Heart left ventricle (tissue), 16 donors: ENCODE results near the gene LTC4S. TPM values are rescaled to one million over a fixed set of nuclear protein-coding genes. Genes with fewer than 3 reads are reported as not detected.

Source experiments
- ATAC-seq, 4 donors: fragments of 200-7000 bp; cut with Tn5 transposase; one replicate each; pipeline ENCODE4 v1.9.1; 2020 to 2022; ENCODE audit warnings: moderate library complexity in 4 of 4, mild to moderate bottlenecking in 3 of 4, moderate number of reproducible peaks in 1 of 4
- DNase-seq, 5 donors: peaks; one replicate each; pipeline ENCODE4 v3.0.0-alpha.2; 2020
- H3K27ac ChIP-seq, 12 donors: fragments of 200-600 bp; sonication (generic) in 4 of 12; one replicate each; pipeline versions ENCODE4 v1.5.0 to v1.8.0; 2016 to 2022; ENCODE audit warnings: mild to moderate bottlenecking in 2 of 12
- H3K27me3 ChIP-seq, 9 donors: fragments of 200-600 bp; sonication (generic) in 2 of 9; one replicate each; pipeline versions ENCODE4 v1.5.1 to v1.8.0; 2016 to 2022; ENCODE audit warnings: mild to moderate bottlenecking in 3 of 9
- H3K36me3 ChIP-seq, 9 donors: fragments of 200-600 bp; sonication (generic) in 2 of 9; one replicate each; pipeline versions ENCODE4 v1.5.0 to v1.8.0; 2018 to 2022; ENCODE audit warnings: mild to moderate bottlenecking in 2 of 9
- H3K4me1 ChIP-seq, 12 donors: fragments of 200-600 bp; sonication (generic) in 4 of 12; one replicate each; pipeline versions ENCODE4 v1.5.0 to v1.8.0; 2016 to 2022; ENCODE audit warnings: mild to moderate bottlenecking in 3 of 12
- H3K4me3 ChIP-seq, 12 donors: fragments of 200-600 bp; sonication (generic) in 4 of 12; one replicate each; pipeline versions ENCODE4 v1.5.0 to v1.8.0; 2017 to 2022; ENCODE audit warnings: mild to moderate bottlenecking in 9 of 12, moderate library complexity in 4 of 12
- H3K9me3 ChIP-seq, 12 donors: fragments of 200-600 bp; sonication (generic) in 4 of 12; one replicate each; pipeline versions ENCODE4 v1.5.0 to v1.8.0; 2016 to 2022; ENCODE audit warnings: mild to moderate bottlenecking in 1 of 12
- POLR2A ChIP-seq, 2 donors: fragments of 450-650 bp; IDR thresholded peaks; one replicate each; pipeline ENCODE4 v1.6.1; 2017; ENCODE audit warnings: antibody characterized with exemption in 2 of 2, mild to moderate bottlenecking in 2 of 2, moderate library complexity in 2 of 2
- WGBS, 4 donors: extraction: QIAGEN DNeasy Blood & Tissue Kit in 2 of 4; methylation state at CpG; one replicate each; pipeline versions ENCODE4 v1.1.5 to v1.1.7; 2013 to 2018; 5-methylcytosine and 5-hydroxymethylcytosine counted together
- intact Hi-C, 10 donors: fragments of 100-400 bp; cut with DNase I; formaldehyde crosslinking; loops; one replicate each; pipeline versions ENCODE4 v1.11.1 to v1.14.2; 2022
- polyA plus RNA-seq, 2 donors: library from polyadenylated mRNA; stranded (reverse); fragments of 200-250 nt; gene quantifications; one replicate each; pipeline ENCODE4 v1.2.3, GENCODE V29; 2013
- total RNA-seq, 9 donors: library from RNA; depleted of rRNA in 2 of 9; stranded (reverse); fragments of >200 nt in 2 of 9; fragmentation: NEBNext Ultra II Directional in 3 of 9; extraction: Animal tissue kit (Norgen Biotek cat#: 25700) in 3 of 9; gene quantifications; one replicate each; pipeline versions ENCODE4 v1.1.0 to v1.2.4, GENCODE V29; 2016 to 2023
- TF ChIP-seq, protein P1 (sequence below), 12 donors: fragments of 200-600 bp; sonication (generic) in 4 of 12; IDR thresholded peaks; one replicate each; pipeline versions ENCODE4 v1.5.0 to v1.8.0; 2018 to 2022; ENCODE audit warnings: antibody characterized with exemption in 12 of 12, mild to moderate bottlenecking in 5 of 12
- donor health status: ischemic (EF 13 %, LVEDD 7.1; RV severe dilation, severe dysfunction).
- donor health status: healthy with polysubstance abuse.
- donor health status: DM: no; HTN: yes; CAD: no.
- donor health status: DM: no; HTN: no; CAD: no.
- donor health status: ischemic (EF 25% LVEDD 6.9; RV normal size, moderate dysfunction).
- donor health status: ischemic (EF 25% LVEDD 5.7; RV mildly dilated, moderate dysfunction).
- donor health status: healthy.
- donor health status: DM: yes; HTN: yes; CAD: no.
- donor health status: ischemic (EF 35%, LVEDD 5.7; RV mildly dilated, moderate dysfunction).
- donor health status: nonischemic (EF 11% LVEDD 7.7; RV severe dilation, severe dysfunction).
- donor health status: DM: yes; HTN: yes; CAD: no.
- donor health status: PGD.
- donor health status: ischemic (EF 29% LVEDD 5.4; RV normal size, mild dysfunction).
- donor health status: nonischemic (EF 23%, LVEDD 6.1; RV moderate dilation, normal function).

LTC4S gene
- total and polyA plus RNA-seq, 11 donors, result 3.3 to 16.7 (median 9.5) TPM

DNA sequence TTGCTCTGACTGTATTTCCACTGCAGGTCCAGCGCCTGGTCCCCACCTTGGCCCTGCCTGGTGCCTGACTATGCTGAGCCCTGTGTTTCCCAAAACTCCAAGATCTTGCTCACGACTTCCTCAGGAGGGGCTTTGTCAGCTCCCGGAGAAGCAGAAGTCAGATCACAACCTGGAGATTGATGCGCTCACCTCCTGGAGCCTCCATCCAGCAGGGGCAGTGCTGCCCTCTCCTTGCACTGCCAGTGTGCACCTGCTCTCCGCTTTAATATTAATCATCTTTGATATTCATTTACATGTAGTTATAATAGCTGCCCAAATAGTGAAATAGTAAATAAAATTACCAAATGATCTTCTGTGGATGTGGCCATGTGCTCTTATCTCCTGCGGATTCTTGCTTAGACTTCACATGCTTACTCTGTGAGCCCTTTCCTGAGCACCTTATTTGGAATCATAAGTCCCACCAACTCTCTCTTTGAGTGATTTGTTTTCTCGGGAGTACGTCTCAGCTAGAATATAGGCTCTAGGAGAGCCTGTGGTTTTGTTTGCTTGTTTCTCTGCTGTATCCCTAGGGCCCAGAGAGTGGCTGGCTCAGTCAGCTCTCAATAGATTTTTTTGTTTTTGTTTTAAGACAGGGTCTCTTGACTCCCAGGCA lies 43.8 kb upstream of the LTC4S start:
- H3K4me1 ChIP-seq, result peaks cover 0 to 55% (median 21%) of the 10 kb centered on the region in 12 donors
- no peak overlapping the region for H3K4me3 ChIP-seq
- intact Hi-C loops, result no loop called here

DNA sequence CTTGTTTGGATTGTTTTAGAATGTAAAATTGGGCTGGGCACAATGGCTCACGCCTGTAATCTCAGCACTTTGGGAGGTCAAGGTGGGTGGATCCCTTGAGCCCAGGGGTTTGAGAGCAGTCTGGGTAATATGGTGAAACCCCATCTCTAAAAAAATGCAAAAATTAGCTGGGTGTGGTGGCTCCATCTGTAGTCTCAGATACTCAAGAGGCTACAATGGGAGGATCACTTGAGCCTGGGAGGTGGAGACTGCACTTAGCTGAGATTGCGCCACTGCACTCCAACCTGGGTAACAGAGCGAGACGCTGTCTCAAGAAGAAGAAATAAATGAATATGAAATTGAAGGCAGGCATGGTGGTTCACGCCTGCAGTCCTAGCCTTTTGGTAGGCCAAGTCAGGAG lies 39.8 kb upstream of the LTC4S start:
- WGBS, 4 donors, result 95 to 98% (median 96%) methylated on average over 5 of the region's 5 CpGs
- ATAC-seq, result no peak

More for the DNA sequence above, 43.8 kb upstream of the LTC4S start:
- ATAC-seq, result no peak
- DNase-seq, result no peak
- Histone ChIP-seq H3K9me3 (no peaks in the 10 kb centered on the region), H3K27me3 (no peaks in the 10 kb centered on the region), H3K27ac (no peak overlapping the region), H3K36me3 (peaks cover 0 to 12% (median 4%) of the 10 kb centered on the region in 9 donors)
- TF ChIP-seq, protein P1, sequence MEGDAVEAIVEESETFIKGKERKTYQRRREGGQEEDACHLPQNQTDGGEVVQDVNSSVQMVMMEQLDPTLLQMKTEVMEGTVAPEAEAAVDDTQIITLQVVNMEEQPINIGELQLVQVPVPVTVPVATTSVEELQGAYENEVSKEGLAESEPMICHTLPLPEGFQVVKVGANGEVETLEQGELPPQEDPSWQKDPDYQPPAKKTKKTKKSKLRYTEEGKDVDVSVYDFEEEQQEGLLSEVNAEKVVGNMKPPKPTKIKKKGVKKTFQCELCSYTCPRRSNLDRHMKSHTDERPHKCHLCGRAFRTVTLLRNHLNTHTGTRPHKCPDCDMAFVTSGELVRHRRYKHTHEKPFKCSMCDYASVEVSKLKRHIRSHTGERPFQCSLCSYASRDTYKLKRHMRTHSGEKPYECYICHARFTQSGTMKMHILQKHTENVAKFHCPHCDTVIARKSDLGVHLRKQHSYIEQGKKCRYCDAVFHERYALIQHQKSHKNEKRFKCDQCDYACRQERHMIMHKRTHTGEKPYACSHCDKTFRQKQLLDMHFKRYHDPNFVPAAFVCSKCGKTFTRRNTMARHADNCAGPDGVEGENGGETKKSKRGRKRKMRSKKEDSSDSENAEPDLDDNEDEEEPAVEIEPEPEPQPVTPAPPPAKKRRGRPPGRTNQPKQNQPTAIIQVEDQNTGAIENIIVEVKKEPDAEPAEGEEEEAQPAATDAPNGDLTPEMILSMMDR (IDR thresholded peaks at IDR 0.05), result no peak
- TF ChIP-seq POLR2A (IDR thresholded peaks at IDR 0.05), result no peak
- WGBS, 4 donors, result 81 to 85% (median 83%) methylated on average over 8 of the region's 8 CpGs

DNA sequence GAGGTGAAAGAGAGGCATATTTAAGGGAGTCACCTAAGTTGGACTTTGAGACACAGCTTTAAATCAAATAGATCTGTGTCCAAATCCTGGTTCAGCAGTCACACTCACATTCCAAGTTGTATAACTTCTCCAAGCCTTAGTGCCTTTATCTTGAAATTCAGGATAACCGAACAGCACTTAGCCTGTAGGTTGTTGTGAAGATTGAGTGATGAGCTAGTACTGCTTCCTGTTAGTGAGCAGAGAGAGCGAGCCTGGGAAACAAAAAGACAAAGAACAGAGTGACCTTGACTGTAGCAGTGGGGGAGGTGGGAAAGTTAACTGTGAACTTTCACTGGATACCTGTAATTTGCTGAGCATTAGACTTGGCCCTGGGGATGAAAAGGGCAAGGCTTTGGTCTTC lies 38.8 kb upstream of the LTC4S start:
- H3K4me3 ChIP-seq, result no peak overlapping the region
- TF ChIP-seq, protein P1 (IDR thresholded peaks at IDR 0.05), result no peak
- no peak for TF ChIP-seq POLR2A (IDR thresholded peaks at IDR 0.05)
- ATAC-seq, result peak; percentile 30 to 55 (median 47)
- H3K4me1 ChIP-seq, result peaks cover 0 to 55% (median 32%) of the 10 kb centered on the region in 12 donors
- peaks cover 0 to 8% (median 0%) of the 10 kb centered on the region in 9 donors for H3K36me3 ChIP-seq
- intact Hi-C loops, result no loop called here
- no peak for DNase-seq
- 25 to 31% (median 26%) methylated on average over 2 of the region's 2 CpGs for WGBS, 4 donors
- no peaks in the 10 kb centered on the region for H3K9me3 ChIP-seq
- H3K27me3 ChIP-seq, result no peaks in the 10 kb centered on the region
- peak overlapping the region in 4 of 12 donors; percentile 4 to 43 (median 24) for H3K27ac ChIP-seq

More for the DNA sequence above, 39.8 kb upstream of the LTC4S start:
- peaks cover 0 to 50% (median 26%) of the 10 kb centered on the region in 12 donors for H3K4me1 ChIP-seq
- no peak for DNase-seq
- H3K4me3 ChIP-seq, result no peak overlapping the region
- no peaks in the 10 kb centered on the region for H3K9me3 ChIP-seq
- no peak overlapping the region for H3K27ac ChIP-seq
- intact Hi-C loops, result no loop called here
- H3K27me3 ChIP-seq, result no peaks in the 10 kb centered on the region
- H3K36me3 ChIP-seq, result peaks cover 0 to 12% (median 4%) of the 10 kb centered on the region in 9 donors
- TF ChIP-seq, protein P1 (IDR thresholded peaks at IDR 0.05), result no peak
- TF ChIP-seq POLR2A (IDR thresholded peaks at IDR 0.05), result no peak

DNA sequence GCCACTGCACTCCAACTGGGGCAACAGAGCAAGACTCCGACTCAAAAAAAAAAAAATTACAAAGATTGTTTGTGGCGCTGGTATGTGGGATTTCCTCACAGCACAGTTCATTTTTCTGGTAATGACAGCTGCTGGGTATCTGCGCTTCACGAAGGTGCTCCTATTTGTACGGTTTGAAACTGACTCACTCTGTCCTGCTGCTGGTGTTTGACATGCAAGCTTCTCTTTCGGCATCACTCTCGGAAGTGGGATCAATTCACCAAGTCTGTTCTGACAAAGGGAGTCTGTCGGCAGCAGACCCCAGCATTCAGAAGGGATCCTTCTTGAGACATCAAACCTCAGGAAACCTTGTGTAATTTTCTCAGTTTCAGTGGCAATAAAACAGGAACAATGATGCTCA lies 34.8 kb upstream of the LTC4S start:
- 88 to 90% (median 88%) methylated on average over 8 of the region's 8 CpGs for WGBS, 4 donors
- peak overlapping the region in 1 of 12 donors; percentile 45 for H3K27ac ChIP-seq
- no peaks in the 10 kb centered on the region for H3K36me3 ChIP-seq
- peaks cover 0 to 87% (median 61%) of the 10 kb centered on the region in 12 donors for H3K4me1 ChIP-seq
- intact Hi-C loops, result no loop called here
- no peak for TF ChIP-seq POLR2A (IDR thresholded peaks at IDR 0.05)
- H3K9me3 ChIP-seq, result no peaks in the 10 kb centered on the region
- H3K27me3 ChIP-seq, result no peaks in the 10 kb centered on the region
- no peak overlapping the region for H3K4me3 ChIP-seq
- ATAC-seq, result no peak
- DNase-seq, result no peak
